Naive B cell (primary cell): Measurements from ENCODE around the gene HHIP. TPM values are rescaled to one million over a fixed set of nuclear protein-coding genes. Genes with fewer than 3 reads are reported as not detected.

Source experiments
- ATAC-seq, 2 donors: fragments of 150-1000 bp; cut with Tn5 transposase; 2 replicates each; pipeline ENCODE4 v1.10.0; 2021; ENCODE audit warnings: low read depth in 2 of 2, mild to moderate bottlenecking in 2 of 2, moderate library complexity in 2 of 2
- DNase-seq: peaks from one replicate; pipeline ENCODE4 v3.0.0; 2022
- H3K27ac Mint-ChIP-seq, 6 donors: one replicate each; pipeline ENCODE4 v1.8.0; 2020 to 2022; ENCODE audit warnings: mild to moderate bottlenecking in 6 of 6, mixed read lengths in 6 of 6, moderate library complexity in 5 of 6, inconsistent platforms in 2 of 6
- H3K27me3 Mint-ChIP-seq, 3 donors: one replicate each; pipeline ENCODE4 v1.8.0; 2021 to 2022; ENCODE audit warnings: mixed read lengths in 3 of 3, mild to moderate bottlenecking in 1 of 3
- H3K36me3 Mint-ChIP-seq, 2 donors: one replicate each; pipeline ENCODE4 v1.8.0; 2020 to 2022; ENCODE audit warnings: mixed read lengths in 2 of 2, inconsistent platforms in 1 of 2, mild to moderate bottlenecking in 1 of 2
- H3K4me1 Mint-ChIP-seq, 3 donors: one replicate each; pipeline ENCODE4 v1.8.0; 2020 to 2022; ENCODE audit warnings: mixed read lengths in 3 of 3, inconsistent platforms in 1 of 3, mild to moderate bottlenecking in 1 of 3, moderate library complexity in 1 of 3
- H3K4me3 Mint-ChIP-seq, 8 donors: one replicate each; pipeline ENCODE4 v1.8.0; 2020 to 2022; ENCODE audit warnings: mild to moderate bottlenecking in 8 of 8, mixed read lengths in 8 of 8, moderate library complexity in 8 of 8, inconsistent platforms in 2 of 8
- H3K9me3 Mint-ChIP-seq, 7 donors: one replicate each; pipeline ENCODE4 v1.8.0; 2020 to 2022; ENCODE audit warnings: mixed read lengths in 7 of 7, mild to moderate bottlenecking in 5 of 7, inconsistent platforms in 2 of 7, moderate library complexity in 1 of 7
- polyA plus RNA-seq, 6 donors: library from polyadenylated mRNA; unstranded; fragments of 300-500 nt; fragmentation: Illumina TruSeq; gene quantifications; one replicate each; pipeline ENCODE4 v1.2.3, GENCODE V29; 2021; ENCODE audit warnings: low read depth in 6 of 6

Gene HHIP
- polyA plus RNA-seq, 6 donors from 2014 or later = 0.21 to 0.81 TPM; not detected in 4

- Mint-ChIP-seq H3K9me3 (no peaks in the 10 kb centered on the region), H3K27ac (no peak overlapping the region), H3K27me3 (no peaks in the 10 kb centered on the region), H3K4me1 (no peaks in the 10 kb centered on the region), H3K36me3 (no peaks in the 10 kb centered on the region), H3K4me3 (no peak overlapping the region)
- DNase-seq (no peak), ATAC-seq (no peak)
Observed at GRCh38 chr4:144667500-144667899, 21.5 kb downstream of the HHIP start.

GRCh38 chr4:144670776-144671175 lies 24.8 kb downstream of the HHIP start:
- ATAC-seq (no peak), DNase-seq (no peak)
- Mint-ChIP-seq H3K36me3 (no peaks in the 10 kb centered on the region), H3K27ac (no peak overlapping the region), H3K9me3 (no peaks in the 10 kb centered on the region), H3K4me1 (no peaks in the 10 kb centered on the region), H3K4me3 (no peak overlapping the region), H3K27me3 (no peaks in the 10 kb centered on the region)

GRCh38 chr4:144674711-144675110 lies 28.8 kb downstream of the HHIP start:
- DNase-seq = no peak
- H3K4me3 Mint-ChIP-seq = no peak overlapping the region
- no peaks in the 10 kb centered on the region for H3K36me3 Mint-ChIP-seq
- no peaks in the 10 kb centered on the region for H3K9me3 Mint-ChIP-seq
- no peak overlapping the region for H3K27ac Mint-ChIP-seq
- H3K4me1 Mint-ChIP-seq = no peaks in the 10 kb centered on the region
- no peak for ATAC-seq
- H3K27me3 Mint-ChIP-seq = no peaks in the 10 kb centered on the region

- H3K27me3 Mint-ChIP-seq = no peaks in the 10 kb centered on the region
- no peak overlapping the region for H3K4me3 Mint-ChIP-seq
- H3K9me3 Mint-ChIP-seq = no peaks in the 10 kb centered on the region
- DNase-seq (no peak), ATAC-seq (no peak)
- no peak overlapping the region for H3K27ac Mint-ChIP-seq
- no peaks in the 10 kb centered on the region for H3K36me3 Mint-ChIP-seq
- H3K4me1 Mint-ChIP-seq = no peaks in the 10 kb centered on the region
Observed at GRCh38 chr4:144681806-144682205, 35.9 kb downstream of the HHIP start.

GRCh38 chr4:144683516-144683915 lies 37.6 kb downstream of the HHIP start:
- Mint-ChIP-seq H3K4me1 (no peaks in the 10 kb centered on the region), H3K27ac (no peak overlapping the region), H3K36me3 (no peaks in the 10 kb centered on the region), H3K9me3 (no peaks in the 10 kb centered on the region), H3K4me3 (no peak overlapping the region), H3K27me3 (no peaks in the 10 kb centered on the region)
- no peak for ATAC-seq
- DNase-seq = no peak

GRCh38 chr4:144685911-144686310 lies 40.0 kb downstream of the HHIP start:
- no peak for ATAC-seq
- H3K4me1 Mint-ChIP-seq = no peaks in the 10 kb centered on the region
- H3K9me3 Mint-ChIP-seq = no peaks in the 10 kb centered on the region
- no peaks in the 10 kb centered on the region for H3K36me3 Mint-ChIP-seq
- no peak overlapping the region for H3K27ac Mint-ChIP-seq
- H3K27me3 Mint-ChIP-seq = no peaks in the 10 kb centered on the region
- no peak for DNase-seq
- H3K4me3 Mint-ChIP-seq = no peak overlapping the region

GRCh38 chr4:144686921-144687320 lies 41.0 kb downstream of the HHIP start:
- Mint-ChIP-seq H3K9me3 (no peaks in the 10 kb centered on the region), H3K27ac (no peak overlapping the region)

GRCh38 chr4:144687466-144687865 lies 41.5 kb downstream of the HHIP start:
- DNase-seq (no peak), ATAC-seq (no peak)
- no peaks in the 10 kb centered on the region for H3K4me1 Mint-ChIP-seq
- no peak overlapping the region for H3K4me3 Mint-ChIP-seq
- no peak overlapping the region for H3K27ac Mint-ChIP-seq
- no peaks in the 10 kb centered on the region for H3K27me3 Mint-ChIP-seq
- H3K9me3 Mint-ChIP-seq = no peaks in the 10 kb centered on the region
- H3K36me3 Mint-ChIP-seq = no peaks in the 10 kb centered on the region

More at GRCh38 chr4:144686921-144687320, 41.0 kb downstream of the HHIP start:
- DNase-seq (no peak), ATAC-seq (no peak)
- no peak overlapping the region for H3K4me3 Mint-ChIP-seq
- no peaks in the 10 kb centered on the region for H3K36me3 Mint-ChIP-seq
- H3K27me3 Mint-ChIP-seq = no peaks in the 10 kb centered on the region
- H3K4me1 Mint-ChIP-seq = no peaks in the 10 kb centered on the region

- Mint-ChIP-seq H3K27ac (no peak overlapping the region), H3K9me3 (no peaks in the 10 kb centered on the region), H3K27me3 (peaks cover 0 to 5% (median 0%) of the 10 kb centered on the region in 3 donors), H3K4me1 (no peaks in the 10 kb centered on the region), H3K4me3 (no peak overlapping the region), H3K36me3 (no peaks in the 10 kb centered on the region)
- ATAC-seq = no peak
- no peak for DNase-seq
Observed at GRCh38 chr4:144688035-144688569, 42.1 kb downstream of the HHIP start.

- Mint-ChIP-seq H3K27ac (peak overlapping the region in 1 of 6 donors; percentile 21), H3K36me3 (no peaks in the 10 kb centered on the region), H3K27me3 (peaks cover 0 to 5% (median 0%) of the 10 kb centered on the region in 3 donors), H3K9me3 (no peaks in the 10 kb centered on the region), H3K4me1 (no peaks in the 10 kb centered on the region), H3K4me3 (no peak overlapping the region)
- DNase-seq (no peak), ATAC-seq (no peak)
Observed at GRCh38 chr4:144689125-144689524, 43.2 kb downstream of the HHIP start.

- DNase-seq (no peak), ATAC-seq (no peak)
- H3K27ac Mint-ChIP-seq = no peak overlapping the region
- H3K9me3 Mint-ChIP-seq = peaks cover 0 to 6% (median 0%) of the 10 kb centered on the region in 7 donors
- H3K27me3 Mint-ChIP-seq = peaks cover 0 to 5% (median 0%) of the 10 kb centered on the region in 3 donors
- no peak overlapping the region for H3K4me3 Mint-ChIP-seq
- H3K4me1 Mint-ChIP-seq = no peaks in the 10 kb centered on the region
- H3K36me3 Mint-ChIP-seq = no peaks in the 10 kb centered on the region
Observed at GRCh38 chr4:144695721-144696120, 49.8 kb downstream of the HHIP start.

- peaks cover 0 to 6% (median 0%) of the 10 kb centered on the region in 7 donors for H3K9me3 Mint-ChIP-seq
- ATAC-seq (no peak), DNase-seq (no peak)
- H3K4me3 Mint-ChIP-seq = no peak overlapping the region
- no peaks in the 10 kb centered on the region for H3K36me3 Mint-ChIP-seq
- H3K27me3 Mint-ChIP-seq = peaks cover 0 to 5% (median 0%) of the 10 kb centered on the region in 3 donors
- no peak overlapping the region for H3K27ac Mint-ChIP-seq
- no peaks in the 10 kb centered on the region for H3K4me1 Mint-ChIP-seq
Observed at GRCh38 chr4:144696376-144696775, 50.4 kb downstream of the HHIP start.

GRCh38 chr4:144699565-144699964 lies 53.6 kb downstream of the HHIP start:
- H3K27ac Mint-ChIP-seq = no peak overlapping the region
- H3K36me3 Mint-ChIP-seq = no peaks in the 10 kb centered on the region
- DNase-seq (no peak), ATAC-seq (no peak)
- H3K27me3 Mint-ChIP-seq = no peaks in the 10 kb centered on the region
- H3K9me3 Mint-ChIP-seq = peaks cover 0 to 8% (median 2%) of the 10 kb centered on the region in 7 donors
- H3K4me3 Mint-ChIP-seq = no peak overlapping the region
- H3K4me1 Mint-ChIP-seq = no peaks in the 10 kb centered on the region

GRCh38 chr4:144701683-144702233 lies 55.8 kb downstream of the HHIP start:
- Mint-ChIP-seq H3K4me3 (no peak overlapping the region), H3K36me3 (no peaks in the 10 kb centered on the region), H3K9me3 (peaks cover 0 to 8% (median 2%) of the 10 kb centered on the region in 7 donors), H3K27ac (no peak overlapping the region), H3K27me3 (no peaks in the 10 kb centered on the region), H3K4me1 (no peaks in the 10 kb centered on the region)
- ATAC-seq (no peak), DNase-seq (no peak)

GRCh38 chr4:144703494-144703893 lies 57.5 kb downstream of the HHIP start:
- Mint-ChIP-seq H3K27me3 (no peaks in the 10 kb centered on the region), H3K36me3 (no peaks in the 10 kb centered on the region), H3K4me3 (no peak overlapping the region), H3K4me1 (no peaks in the 10 kb centered on the region), H3K9me3 (peaks cover 0 to 8% (median 2%) of the 10 kb centered on the region in 7 donors), H3K27ac (no peak overlapping the region)
- ATAC-seq = no peak
- DNase-seq = no peak
